Uterus (tissue), 2 donors: ENCODE results near the gene SLC16A7.

Source experiments
- CTCF ChIP-seq, 4 experiments: fragments of 200-600 bp in 2 of 4; fragments of 450-650 bp in 2 of 4; sonication (generic) in 2 of 4; IDR thresholded peaks; one replicate each; pipeline ENCODE4 v1.5.1; 2016 to 2019; ENCODE audit warnings: antibody characterized with exemption in 4 of 4, mild to moderate bottlenecking in 2 of 4, moderate library complexity in 1 of 4
- POLR2A ChIP-seq, 2 donors: fragments of 450-650 bp; IDR thresholded peaks; one replicate each; pipeline ENCODE4 v1.6.1; 2016; ENCODE audit warnings: antibody characterized with exemption in 2 of 2, mild to moderate bottlenecking in 1 of 2, moderate library complexity in 1 of 2

- TF ChIP-seq CTCF (IDR thresholded peaks at IDR 0.05) (no peak), POLR2A (IDR thresholded peaks at IDR 0.05) (no peak)
These were observed 83.1 kb downstream of the SLC16A7 start for GRCh38 chr12:59678759-59679411.
